GM12801 (cell line): ENCODE results near the gene GABRR1.

Experiments
- CTCF ChIP-seq: IDR thresholded peaks from one replicate; pipeline ENCODE4 v1.5.1; 2011; ENCODE audit warnings: control low read depth; ENCODE audit not compliant: insufficient read length; ENCODE audit errors: extremely low read depth

GABRR1 gene

GRCh38 chr6:89186762-89187161 lies 30.4 kb downstream of the GABRR1 start:
- TF ChIP-seq CTCF, result no peak

- TF ChIP-seq CTCF, result no peak
Observed at GRCh38 chr6:89184344-89184743, 32.8 kb downstream of the GABRR1 start.

- no peak for TF ChIP-seq CTCF
Observed at GRCh38 chr6:89183294-89183693, 33.9 kb downstream of the GABRR1 start.

- no peak for TF ChIP-seq CTCF
Observed at GRCh38 chr6:89180971-89181370, 36.2 kb downstream of the GABRR1 start.

GRCh38 chr6:89180112-89180511 lies 37.0 kb downstream of the GABRR1 start:
- TF ChIP-seq CTCF, result no peak

DNA sequence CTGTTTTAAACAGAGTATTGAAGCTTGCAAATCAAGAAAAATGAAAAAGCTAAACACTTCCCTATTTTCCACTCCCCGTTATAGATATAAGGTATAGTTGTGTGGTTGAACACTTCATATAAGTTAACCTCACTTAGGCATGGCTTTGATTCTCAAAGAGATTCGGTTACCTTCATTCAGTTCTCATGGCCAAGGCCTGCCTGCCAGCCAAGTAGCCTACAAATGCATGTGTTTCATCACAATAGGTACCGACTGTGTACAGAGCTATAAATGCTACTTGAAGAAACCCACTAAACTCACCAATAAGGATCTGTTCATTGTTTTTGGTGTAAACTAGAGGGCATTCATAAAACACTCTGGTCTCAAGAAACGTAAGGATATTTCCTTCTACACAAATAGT lies 43.5 kb downstream of the GABRR1 start:
- TF ChIP-seq CTCF, result no peak

DNA sequence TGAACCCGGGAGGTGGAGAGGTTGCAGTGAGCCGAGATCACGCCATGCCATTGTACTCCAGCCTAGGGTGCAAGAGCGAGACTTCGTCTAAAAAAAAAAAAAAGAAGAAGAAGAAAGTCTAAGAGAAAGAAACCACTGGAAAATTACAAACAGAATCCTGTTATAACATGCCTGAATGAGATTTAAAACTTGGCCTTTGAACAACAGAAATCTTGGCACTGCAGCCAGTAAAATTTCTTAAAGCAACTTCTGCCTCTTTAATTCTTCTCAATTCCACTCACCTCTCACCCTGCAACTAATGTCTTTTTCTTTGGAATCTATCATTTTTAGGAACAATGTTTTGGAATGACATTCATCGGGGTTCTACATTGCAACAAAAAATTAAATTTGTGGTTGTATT lies 45.0 kb downstream of the GABRR1 start:
- no peak for TF ChIP-seq CTCF

DNA sequence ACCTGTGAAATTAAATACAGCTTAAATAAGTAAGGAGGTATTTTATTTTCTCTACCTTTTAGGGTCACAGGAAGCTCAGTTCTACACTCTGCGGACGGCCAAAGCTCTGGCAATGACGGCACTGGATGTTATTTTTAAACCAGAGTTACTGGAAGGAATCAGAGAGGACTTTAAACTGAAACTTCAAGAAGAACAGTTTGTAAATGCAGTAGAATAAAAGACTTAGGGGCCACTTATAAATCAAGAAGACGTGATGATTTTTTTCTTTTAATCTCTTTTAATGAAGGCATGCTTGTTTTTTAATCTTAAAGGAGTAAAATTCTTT lies 55.1 kb downstream of the GABRR1 start:
- TF ChIP-seq CTCF, result no peak
